Fibroblast of lung (primary cell): ENCODE results near the gene BBS1.

ENCODE experiments used
- EZH2 ChIP-seq: IDR thresholded peaks from 2 replicates; pipeline ENCODE4 v1.5.1; 2012; ENCODE audit warnings: low read length, control low read depth, mild to moderate bottlenecking; ENCODE audit errors: missing control alignments
- TF ChIP-seq, protein P1 (sequence below), 2 donors: IDR thresholded peaks in 1 of 2; conservative IDR thresholded peaks in 1 of 2; 1 replicate in 1 of 2; 2 replicates in 1 of 2; pipeline ENCODE4 v1.5.1; 2011 to 2012; ENCODE audit warnings: low read length in 2 of 2, control low read depth in 1 of 2, inconsistent platforms in 1 of 2, low read depth in 1 of 2, mild to moderate bottlenecking in 1 of 2

DNA sequence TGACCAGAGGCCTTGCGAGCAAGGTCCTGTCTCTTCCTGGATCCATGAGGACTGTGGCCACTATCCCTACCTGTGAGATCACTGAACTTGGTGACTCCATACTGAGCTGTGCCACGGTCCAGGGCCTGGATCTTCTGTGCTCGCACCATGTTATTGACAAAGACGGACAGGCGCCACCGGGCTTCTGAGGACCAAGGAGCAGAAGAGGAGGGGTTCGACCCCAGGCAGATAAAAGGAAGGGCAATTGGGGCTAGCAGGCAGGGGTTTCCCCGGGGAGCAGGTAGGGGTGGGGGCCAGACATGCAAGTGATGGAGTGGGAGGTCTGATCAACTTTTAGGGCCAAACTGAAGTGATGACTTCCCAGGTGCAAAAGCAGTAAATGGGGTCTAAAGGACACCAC is 55.8 kb downstream of the BBS1 start:
- TF ChIP-seq, protein P1, sequence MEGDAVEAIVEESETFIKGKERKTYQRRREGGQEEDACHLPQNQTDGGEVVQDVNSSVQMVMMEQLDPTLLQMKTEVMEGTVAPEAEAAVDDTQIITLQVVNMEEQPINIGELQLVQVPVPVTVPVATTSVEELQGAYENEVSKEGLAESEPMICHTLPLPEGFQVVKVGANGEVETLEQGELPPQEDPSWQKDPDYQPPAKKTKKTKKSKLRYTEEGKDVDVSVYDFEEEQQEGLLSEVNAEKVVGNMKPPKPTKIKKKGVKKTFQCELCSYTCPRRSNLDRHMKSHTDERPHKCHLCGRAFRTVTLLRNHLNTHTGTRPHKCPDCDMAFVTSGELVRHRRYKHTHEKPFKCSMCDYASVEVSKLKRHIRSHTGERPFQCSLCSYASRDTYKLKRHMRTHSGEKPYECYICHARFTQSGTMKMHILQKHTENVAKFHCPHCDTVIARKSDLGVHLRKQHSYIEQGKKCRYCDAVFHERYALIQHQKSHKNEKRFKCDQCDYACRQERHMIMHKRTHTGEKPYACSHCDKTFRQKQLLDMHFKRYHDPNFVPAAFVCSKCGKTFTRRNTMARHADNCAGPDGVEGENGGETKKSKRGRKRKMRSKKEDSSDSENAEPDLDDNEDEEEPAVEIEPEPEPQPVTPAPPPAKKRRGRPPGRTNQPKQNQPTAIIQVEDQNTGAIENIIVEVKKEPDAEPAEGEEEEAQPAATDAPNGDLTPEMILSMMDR (conservative IDR thresholded peaks at IDR 0.05 in 1 of 2, IDR thresholded peaks at IDR 0.05 in 1 of 2; ENCODE audit: low read depth in 1 of 2, low read length in 2 of 2), result no peak
- TF ChIP-seq EZH2, result no peak
